Measurements from ENCODE around the gene CACNG1. TPM values are rescaled to one million over a fixed set of nuclear protein-coding genes. Genes with fewer than 3 reads are reported as not detected.

CACNG1 gene
- polyA plus RNA-seq, 1 of the 3 experiments (the other 2 are of a cell fraction) = not detected

- 49% methylated on average over 5 of the region's 5 CpGs for WGBS (ENCODE audit: low lambda C conversion rate)
- no peak overlapping the region for H2AFZ ChIP-seq (ENCODE audit: low read depth)
- no peak overlapping the region for H3K4me3 ChIP-seq (ENCODE audit: low read depth in 2 of 2, low read length in 1 of 2)
- no peaks in the 10 kb centered on the region for H3K36me3 ChIP-seq (replicated peaks in 1 of 2; ENCODE audit: control insufficient read depth in 1 of 2, insufficient read depth in 2 of 2, low read length in 1 of 2)
- no peaks in the 10 kb centered on the region; a peak in 1 of 4 replicates for H3K4me1 ChIP-seq (ENCODE audit: control insufficient read depth in 1 of 2, insufficient read depth in 2 of 2, low read depth in 1 of 2, low read length in 1 of 2)
- H3K9me3 ChIP-seq = peaks cover 9% of the 10 kb centered on the region
- no peaks in the 10 kb centered on the region for H4K20me1 ChIP-seq (ENCODE audit: insufficient read depth)
- H3K9me2 ChIP-seq = no peaks in the 10 kb centered on the region
- TF ChIP-seq MXI1 (IDR thresholded peaks at IDR 0.05; ENCODE audit: low read depth, low read length) = no peak
- no peak for TF ChIP-seq USF1 (IDR thresholded peaks at IDR 0.05; ENCODE audit: borderline replicate concordance, low read depth)
- no peak for TF ChIP-seq SIN3A (IDR thresholded peaks at IDR 0.05; ENCODE audit: borderline replicate concordance, low read depth, low read length)
- TF ChIP-seq JUND (IDR thresholded peaks at IDR 0.05) = no peak
- no peak overlapping the region for H3K4me2 ChIP-seq
- H3K79me2 ChIP-seq (ENCODE audit: insufficient read depth) = no peaks in the 10 kb centered on the region
- CTCF ChIA-PET = interaction anchor here (1.2 to 1.3 kb wide), 2 partner anchors 33 to 167 kb away, joined by 3 read pairs; no protein-coding TSS in a partner anchor
- POLR2A ChIA-PET = no interaction called here
- H3K9ac ChIP-seq = no peak overlapping the region
- no peaks in the 10 kb centered on the region for H3F3A ChIP-seq (replicated peaks; ENCODE audit: insufficient read depth)
- DNase-seq = peak; percentile 33
- no peak overlapping the region for H3K27ac ChIP-seq (ENCODE audit: low read depth in 2 of 2, low read length in 1 of 2)
- no peaks in the 10 kb centered on the region; the same call in 1 of the 2 replicates for H3K27me3 ChIP-seq (ENCODE audit: insufficient read depth)
Measured at GRCh38 chr17:67044940-67045339, 586 bp downstream of the CACNG1 start.

- no peaks in the 10 kb centered on the region for H3K9me2 ChIP-seq
- H4K20me1 ChIP-seq (ENCODE audit: insufficient read depth) = no peaks in the 10 kb centered on the region
- no peak overlapping the region for H3K4me2 ChIP-seq
- CTCF ChIA-PET = interaction anchor here (0.9 to 1.3 kb wide), 2 partner anchors 14 to 165 kb away, joined by 3 read pairs; no protein-coding TSS in a partner anchor
- no peaks in the 10 kb centered on the region for H3K79me2 ChIP-seq (ENCODE audit: insufficient read depth)
- H3K36me3 ChIP-seq (replicated peaks in 1 of 2; ENCODE audit: control insufficient read depth in 1 of 2, insufficient read depth in 2 of 2, low read length in 1 of 2) = no peaks in the 10 kb centered on the region
- no peak overlapping the region for H2AFZ ChIP-seq (ENCODE audit: low read depth)
- POLR2A ChIA-PET = no interaction called here
- H3K4me1 ChIP-seq (ENCODE audit: control insufficient read depth in 1 of 2, insufficient read depth in 2 of 2, low read depth in 1 of 2, low read length in 1 of 2) = peaks cover 0 to 3% of the 10 kb centered on the region in 2 experiments; a peak in 1 of 4 replicates
- H3K9me3 ChIP-seq = peaks cover 9% of the 10 kb centered on the region
- H3F3A ChIP-seq (replicated peaks; ENCODE audit: insufficient read depth) = no peaks in the 10 kb centered on the region
- no peaks in the 10 kb centered on the region; the same call in 1 of the 2 replicates for H3K27me3 ChIP-seq (ENCODE audit: insufficient read depth)
- no peak overlapping the region for H3K27ac ChIP-seq (ENCODE audit: low read depth in 2 of 2, low read length in 1 of 2)
- 7% methylated on average over 4 of the region's 4 CpGs for WGBS (ENCODE audit: low lambda C conversion rate)
- no peak for DNase-seq
- H3K9ac ChIP-seq = no peak overlapping the region
- H3K4me3 ChIP-seq (ENCODE audit: low read depth in 2 of 2, low read length in 1 of 2) = no peak overlapping the region
- TF ChIP-seq ELF1 (IDR thresholded peaks at IDR 0.05) (no peak), MXI1 (IDR thresholded peaks at IDR 0.05; ENCODE audit: low read depth, low read length) (no peak), RAD21 (IDR thresholded peaks at IDR 0.05; ENCODE audit: low read length) (no peak), SMC3 (IDR thresholded peaks at IDR 0.05; ENCODE audit: low read depth, low read length) (no peak), FOXM1 (IDR thresholded peaks at IDR 0.05; ENCODE audit: low read depth) (no peak), GABPA (IDR thresholded peaks at IDR 0.05; ENCODE audit: low read depth) (no peak), NRF1 (IDR thresholded peaks at IDR 0.05; ENCODE audit: low read depth, low read length) (no peak), ZBTB33 (IDR thresholded peaks at IDR 0.05; ENCODE audit: borderline replicate concordance, low read depth) (no peak)
- TF ChIP-seq, protein P1, sequence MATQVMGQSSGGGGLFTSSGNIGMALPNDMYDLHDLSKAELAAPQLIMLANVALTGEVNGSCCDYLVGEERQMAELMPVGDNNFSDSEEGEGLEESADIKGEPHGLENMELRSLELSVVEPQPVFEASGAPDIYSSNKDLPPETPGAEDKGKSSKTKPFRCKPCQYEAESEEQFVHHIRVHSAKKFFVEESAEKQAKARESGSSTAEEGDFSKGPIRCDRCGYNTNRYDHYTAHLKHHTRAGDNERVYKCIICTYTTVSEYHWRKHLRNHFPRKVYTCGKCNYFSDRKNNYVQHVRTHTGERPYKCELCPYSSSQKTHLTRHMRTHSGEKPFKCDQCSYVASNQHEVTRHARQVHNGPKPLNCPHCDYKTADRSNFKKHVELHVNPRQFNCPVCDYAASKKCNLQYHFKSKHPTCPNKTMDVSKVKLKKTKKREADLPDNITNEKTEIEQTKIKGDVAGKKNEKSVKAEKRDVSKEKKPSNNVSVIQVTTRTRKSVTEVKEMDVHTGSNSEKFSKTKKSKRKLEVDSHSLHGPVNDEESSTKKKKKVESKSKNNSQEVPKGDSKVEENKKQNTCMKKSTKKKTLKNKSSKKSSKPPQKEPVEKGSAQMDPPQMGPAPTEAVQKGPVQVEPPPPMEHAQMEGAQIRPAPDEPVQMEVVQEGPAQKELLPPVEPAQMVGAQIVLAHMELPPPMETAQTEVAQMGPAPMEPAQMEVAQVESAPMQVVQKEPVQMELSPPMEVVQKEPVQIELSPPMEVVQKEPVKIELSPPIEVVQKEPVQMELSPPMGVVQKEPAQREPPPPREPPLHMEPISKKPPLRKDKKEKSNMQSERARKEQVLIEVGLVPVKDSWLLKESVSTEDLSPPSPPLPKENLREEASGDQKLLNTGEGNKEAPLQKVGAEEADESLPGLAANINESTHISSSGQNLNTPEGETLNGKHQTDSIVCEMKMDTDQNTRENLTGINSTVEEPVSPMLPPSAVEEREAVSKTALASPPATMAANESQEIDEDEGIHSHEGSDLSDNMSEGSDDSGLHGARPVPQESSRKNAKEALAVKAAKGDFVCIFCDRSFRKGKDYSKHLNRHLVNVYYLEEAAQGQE (IDR thresholded peaks at IDR 0.05; ENCODE audit: low read depth, low read length) = no peak
- TF ChIP-seq, protein P2, sequence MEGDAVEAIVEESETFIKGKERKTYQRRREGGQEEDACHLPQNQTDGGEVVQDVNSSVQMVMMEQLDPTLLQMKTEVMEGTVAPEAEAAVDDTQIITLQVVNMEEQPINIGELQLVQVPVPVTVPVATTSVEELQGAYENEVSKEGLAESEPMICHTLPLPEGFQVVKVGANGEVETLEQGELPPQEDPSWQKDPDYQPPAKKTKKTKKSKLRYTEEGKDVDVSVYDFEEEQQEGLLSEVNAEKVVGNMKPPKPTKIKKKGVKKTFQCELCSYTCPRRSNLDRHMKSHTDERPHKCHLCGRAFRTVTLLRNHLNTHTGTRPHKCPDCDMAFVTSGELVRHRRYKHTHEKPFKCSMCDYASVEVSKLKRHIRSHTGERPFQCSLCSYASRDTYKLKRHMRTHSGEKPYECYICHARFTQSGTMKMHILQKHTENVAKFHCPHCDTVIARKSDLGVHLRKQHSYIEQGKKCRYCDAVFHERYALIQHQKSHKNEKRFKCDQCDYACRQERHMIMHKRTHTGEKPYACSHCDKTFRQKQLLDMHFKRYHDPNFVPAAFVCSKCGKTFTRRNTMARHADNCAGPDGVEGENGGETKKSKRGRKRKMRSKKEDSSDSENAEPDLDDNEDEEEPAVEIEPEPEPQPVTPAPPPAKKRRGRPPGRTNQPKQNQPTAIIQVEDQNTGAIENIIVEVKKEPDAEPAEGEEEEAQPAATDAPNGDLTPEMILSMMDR (IDR thresholded peaks at IDR 0.05) = no peak
- TF ChIP-seq, protein P3, sequence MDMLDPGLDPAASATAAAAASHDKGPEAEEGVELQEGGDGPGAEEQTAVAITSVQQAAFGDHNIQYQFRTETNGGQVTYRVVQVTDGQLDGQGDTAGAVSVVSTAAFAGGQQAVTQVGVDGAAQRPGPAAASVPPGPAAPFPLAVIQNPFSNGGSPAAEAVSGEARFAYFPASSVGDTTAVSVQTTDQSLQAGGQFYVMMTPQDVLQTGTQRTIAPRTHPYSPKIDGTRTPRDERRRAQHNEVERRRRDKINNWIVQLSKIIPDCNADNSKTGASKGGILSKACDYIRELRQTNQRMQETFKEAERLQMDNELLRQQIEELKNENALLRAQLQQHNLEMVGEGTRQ (IDR thresholded peaks at IDR 0.05; ENCODE audit: borderline replicate concordance, low read depth, low read length) = no peak
- TF ChIP-seq, protein P4, sequence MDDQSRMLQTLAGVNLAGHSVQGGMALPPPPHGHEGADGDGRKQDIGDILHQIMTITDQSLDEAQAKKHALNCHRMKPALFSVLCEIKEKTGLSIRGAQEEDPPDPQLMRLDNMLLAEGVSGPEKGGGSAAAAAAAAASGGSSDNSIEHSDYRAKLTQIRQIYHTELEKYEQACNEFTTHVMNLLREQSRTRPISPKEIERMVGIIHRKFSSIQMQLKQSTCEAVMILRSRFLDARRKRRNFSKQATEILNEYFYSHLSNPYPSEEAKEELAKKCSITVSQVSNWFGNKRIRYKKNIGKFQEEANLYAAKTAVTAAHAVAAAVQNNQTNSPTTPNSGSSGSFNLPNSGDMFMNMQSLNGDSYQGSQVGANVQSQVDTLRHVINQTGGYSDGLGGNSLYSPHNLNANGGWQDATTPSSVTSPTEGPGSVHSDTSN (IDR thresholded peaks at IDR 0.05) = no peak
- TF ChIP-seq, protein P5, sequence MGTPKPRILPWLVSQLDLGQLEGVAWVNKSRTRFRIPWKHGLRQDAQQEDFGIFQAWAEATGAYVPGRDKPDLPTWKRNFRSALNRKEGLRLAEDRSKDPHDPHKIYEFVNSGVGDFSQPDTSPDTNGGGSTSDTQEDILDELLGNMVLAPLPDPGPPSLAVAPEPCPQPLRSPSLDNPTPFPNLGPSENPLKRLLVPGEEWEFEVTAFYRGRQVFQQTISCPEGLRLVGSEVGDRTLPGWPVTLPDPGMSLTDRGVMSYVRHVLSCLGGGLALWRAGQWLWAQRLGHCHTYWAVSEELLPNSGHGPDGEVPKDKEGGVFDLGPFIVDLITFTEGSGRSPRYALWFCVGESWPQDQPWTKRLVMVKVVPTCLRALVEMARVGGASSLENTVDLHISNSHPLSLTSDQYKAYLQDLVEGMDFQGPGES (IDR thresholded peaks at IDR 0.05; ENCODE audit: low read depth, low read length) = no peak
Measured at GRCh38 chr17:67046398-67046797, 2.0 kb downstream of the CACNG1 start.
